GM12801 (cell line): ENCODE measurements around the gene ZNF229.

ENCODE experiments used
- TF ChIP-seq, protein P1 (sequence below): IDR thresholded peaks from one replicate; pipeline ENCODE4 v1.5.1; 2011; ENCODE audit warnings: control low read depth; ENCODE audit not compliant: insufficient read length; ENCODE audit errors: extremely low read depth

ZNF229 gene

DNA sequence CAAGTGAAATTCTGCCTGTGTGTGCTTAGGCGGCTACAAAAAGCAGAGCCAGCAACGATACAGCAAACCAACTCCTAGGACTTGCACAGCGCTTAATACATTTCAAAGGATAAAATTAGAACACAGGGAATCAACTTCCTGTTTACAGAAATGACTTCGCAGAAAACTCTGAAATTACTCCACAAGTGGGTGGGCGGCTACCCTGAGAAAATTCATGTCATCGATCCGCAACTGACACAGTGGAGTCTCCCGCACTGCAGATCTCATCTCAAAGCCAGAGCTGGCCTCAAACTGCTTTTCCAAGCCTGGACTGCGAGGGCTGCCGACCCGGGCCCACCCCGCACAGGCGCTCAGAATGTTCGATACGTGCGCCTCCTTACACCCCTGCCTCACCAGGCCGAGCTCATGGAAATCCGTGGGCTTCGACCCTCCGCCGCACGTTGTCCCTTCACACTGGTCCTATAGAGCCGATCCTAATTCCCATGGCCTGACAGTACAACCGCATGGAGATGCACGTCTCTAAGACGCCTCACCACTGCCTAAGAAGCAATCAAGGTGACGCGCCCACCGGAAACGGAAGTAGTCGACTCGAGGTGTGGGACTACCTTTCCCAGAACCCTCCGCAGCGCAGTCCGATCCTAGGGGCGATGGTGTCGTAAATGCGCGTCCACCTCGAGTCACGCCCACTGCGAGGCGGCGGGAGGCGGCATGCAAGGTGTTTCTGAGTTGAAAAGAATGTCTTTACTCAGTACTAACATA lies at the start of gene ZNF229:
TSS of gene ZNF229 (minus strand) at position 557 of the 759 bp plus-strand sequence. CDS start 5,625 bp downstream, outside the sequence.
- TF ChIP-seq, protein P1, sequence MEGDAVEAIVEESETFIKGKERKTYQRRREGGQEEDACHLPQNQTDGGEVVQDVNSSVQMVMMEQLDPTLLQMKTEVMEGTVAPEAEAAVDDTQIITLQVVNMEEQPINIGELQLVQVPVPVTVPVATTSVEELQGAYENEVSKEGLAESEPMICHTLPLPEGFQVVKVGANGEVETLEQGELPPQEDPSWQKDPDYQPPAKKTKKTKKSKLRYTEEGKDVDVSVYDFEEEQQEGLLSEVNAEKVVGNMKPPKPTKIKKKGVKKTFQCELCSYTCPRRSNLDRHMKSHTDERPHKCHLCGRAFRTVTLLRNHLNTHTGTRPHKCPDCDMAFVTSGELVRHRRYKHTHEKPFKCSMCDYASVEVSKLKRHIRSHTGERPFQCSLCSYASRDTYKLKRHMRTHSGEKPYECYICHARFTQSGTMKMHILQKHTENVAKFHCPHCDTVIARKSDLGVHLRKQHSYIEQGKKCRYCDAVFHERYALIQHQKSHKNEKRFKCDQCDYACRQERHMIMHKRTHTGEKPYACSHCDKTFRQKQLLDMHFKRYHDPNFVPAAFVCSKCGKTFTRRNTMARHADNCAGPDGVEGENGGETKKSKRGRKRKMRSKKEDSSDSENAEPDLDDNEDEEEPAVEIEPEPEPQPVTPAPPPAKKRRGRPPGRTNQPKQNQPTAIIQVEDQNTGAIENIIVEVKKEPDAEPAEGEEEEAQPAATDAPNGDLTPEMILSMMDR: no peak

DNA sequence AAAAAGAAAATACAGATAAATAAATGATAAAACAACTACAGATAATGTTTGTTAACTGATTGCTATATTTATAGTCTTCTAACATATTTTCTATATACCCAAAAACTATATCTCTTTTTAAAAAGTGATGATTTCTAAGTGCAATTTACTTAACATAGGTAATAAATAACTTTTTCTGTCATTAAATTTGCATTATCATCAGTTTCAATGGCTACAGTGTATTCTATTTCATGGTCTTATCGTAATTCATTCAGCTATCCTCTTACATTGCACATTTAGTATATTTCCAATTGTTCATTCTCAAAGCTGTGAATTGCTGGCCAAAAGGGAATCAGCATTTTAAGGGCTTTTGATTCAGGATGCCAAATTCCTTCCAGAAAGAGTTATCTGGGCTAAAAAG lies 48.4 kb upstream of the ZNF229 start:
- TF ChIP-seq, protein P1: no peak

DNA sequence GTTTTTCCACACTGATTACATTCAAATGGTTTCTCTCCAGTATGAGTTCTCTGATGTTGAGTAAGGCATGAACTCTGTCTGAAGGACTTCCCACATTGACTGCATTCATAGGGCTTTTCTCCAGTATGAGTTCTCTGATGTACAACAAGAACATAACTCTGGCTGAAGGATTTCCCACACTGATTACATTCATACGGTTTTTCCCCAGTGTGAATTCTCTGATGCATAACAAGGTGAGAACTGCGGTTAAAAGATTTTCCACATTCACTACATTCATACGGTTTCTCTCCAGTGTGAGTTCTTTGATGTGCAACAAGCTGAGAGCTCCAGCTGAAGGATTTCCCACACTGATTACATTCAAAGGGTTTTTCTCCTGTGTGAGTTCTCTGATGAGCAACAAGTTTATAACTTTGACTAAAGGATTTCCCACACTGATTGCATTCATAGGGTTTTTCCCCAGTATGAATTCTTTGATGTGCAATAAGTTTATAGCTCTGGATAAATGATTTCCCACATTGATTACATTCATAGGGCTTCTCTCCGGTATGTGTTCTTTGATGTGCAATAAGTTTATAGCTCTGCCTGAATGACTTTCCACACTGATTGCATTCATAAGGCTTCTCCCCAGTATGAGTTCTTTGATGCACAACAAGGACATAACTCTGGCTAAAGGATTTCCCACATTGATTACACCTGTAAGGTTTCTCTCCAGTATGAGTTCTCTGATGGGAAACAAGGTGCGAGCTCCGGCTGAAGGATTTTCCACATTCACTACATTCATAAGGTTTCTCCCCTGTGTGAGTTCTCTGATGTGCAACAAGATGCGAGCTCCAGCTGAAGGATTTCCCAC lies 28.5 kb upstream of the ZNF229 start:
- TF ChIP-seq, protein P1: no peak

DNA sequence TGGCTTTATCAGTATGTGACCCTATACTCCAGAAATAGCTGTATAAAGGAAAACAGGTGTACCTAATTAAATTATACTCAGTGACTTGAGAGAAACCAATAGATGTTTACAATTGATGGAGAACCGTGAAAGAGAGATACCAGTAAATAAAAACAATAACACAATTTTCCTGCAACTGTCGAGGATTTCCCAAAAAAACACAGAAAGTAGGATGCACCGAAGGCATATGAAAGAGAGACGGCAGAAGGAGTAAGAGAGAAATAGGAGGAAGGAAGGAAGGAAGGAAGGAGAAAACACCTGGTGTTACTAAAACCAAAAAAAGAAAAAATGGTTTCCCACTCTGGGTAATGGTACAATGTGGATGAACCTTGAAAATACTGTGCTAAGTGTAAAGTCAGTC lies 6.8 kb upstream of the ZNF229 start:
- TF ChIP-seq, protein P1: no peak

DNA sequence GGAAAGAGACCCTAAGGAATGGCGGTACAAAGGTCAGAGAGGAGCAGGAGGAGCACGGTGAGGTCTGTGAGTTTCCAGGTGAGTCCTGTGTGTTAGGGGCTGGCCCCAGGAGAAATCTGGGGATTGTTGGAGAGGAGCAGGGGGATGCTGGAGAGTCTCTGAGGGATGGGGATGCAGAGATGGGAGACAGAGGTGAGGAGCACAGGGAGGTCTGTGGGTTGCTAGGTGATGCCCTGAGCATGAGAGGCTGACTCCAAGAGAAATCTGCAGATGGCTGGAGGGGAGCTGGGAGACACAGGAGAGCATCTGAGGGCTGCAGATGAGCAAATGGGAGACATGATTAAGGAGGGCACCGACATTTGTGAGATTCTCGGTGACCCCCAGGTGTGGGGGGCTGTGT lies 4.1 kb upstream of the ZNF229 start:
- TF ChIP-seq, protein P1: no peak

DNA sequence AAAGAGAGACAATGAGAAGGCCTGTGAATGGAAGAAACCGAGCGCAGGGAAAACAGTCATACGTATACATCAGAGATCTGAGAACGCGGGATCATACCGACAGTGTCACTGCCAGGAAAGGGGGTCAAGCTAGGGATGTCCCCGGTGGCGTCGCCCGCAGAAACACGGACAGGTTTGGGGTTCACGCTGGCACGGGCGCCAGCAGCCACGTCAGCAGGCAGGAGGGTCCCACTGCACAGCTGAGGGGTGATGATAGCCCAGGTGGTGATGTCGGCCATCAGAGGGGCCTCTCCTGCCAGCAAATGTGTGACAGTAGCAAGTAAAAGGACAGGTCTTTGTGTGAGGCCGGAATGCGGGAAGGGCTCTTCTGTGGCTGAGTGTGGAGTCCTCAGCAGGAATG lies 3.4 kb upstream of the ZNF229 start:
- TF ChIP-seq, protein P1: no peak

DNA sequence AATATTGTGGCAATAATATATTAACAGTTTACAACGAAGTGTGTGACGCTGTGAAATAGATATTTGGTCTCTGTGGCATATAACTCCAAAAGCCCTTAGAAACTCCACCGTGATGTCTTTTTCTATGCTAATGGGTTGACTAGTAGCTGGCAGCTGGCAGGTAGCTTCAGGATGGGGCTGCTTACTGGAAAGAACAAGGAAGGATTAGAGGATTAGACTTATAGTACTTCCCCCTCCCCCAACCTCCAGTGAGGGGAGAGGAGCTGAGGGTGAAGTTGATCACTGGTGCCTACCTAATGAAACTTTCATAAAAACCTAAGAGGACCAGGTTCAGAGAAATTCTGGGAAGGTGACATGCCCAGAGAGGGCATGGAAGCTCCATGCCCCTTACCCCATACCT lies 9.8 kb downstream of the ZNF229 start:
- TF ChIP-seq, protein P1: no peak
